Stimulated activated CD4-positive, alpha-beta T cell treated with anti-CD3 and anti-CD28 coated beads, Interleukin-2, amount 100 ng/mL, for 48 hours (primary cell): ENCODE measurements around the gene TLR5.
A peak's percentile ranks its signal among the peaks of the same experiment; 100 is the strongest.

Source experiments
- DNase-seq, 2 donors: peaks; one replicate each; pipeline ENCODE4 v3.0.0-alpha.2; 2020

The TLR5 gene

DNA sequence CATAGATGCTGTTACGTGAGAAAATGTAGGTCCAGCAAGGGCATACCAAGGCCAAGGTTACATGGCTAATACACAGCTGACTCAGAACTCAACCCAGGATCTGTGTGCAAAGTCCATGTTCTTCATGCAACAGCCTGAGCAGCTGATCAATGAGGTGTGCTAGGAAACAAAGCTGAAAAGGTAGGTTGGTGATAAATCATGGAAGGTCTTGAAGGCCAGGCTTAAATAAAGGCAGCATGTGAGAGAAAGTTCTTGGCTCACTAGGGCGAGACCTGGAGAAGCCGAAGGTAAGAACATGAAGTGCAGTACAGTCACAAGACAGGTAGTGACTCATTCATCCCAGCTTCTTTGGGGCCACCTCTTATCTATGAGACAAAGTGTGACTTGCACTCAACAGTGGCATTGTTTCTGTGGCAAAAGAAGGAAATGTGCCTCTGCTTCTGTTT lies 33.4 kb downstream of the TLR5 start:
- no peak for DNase-seq

DNA sequence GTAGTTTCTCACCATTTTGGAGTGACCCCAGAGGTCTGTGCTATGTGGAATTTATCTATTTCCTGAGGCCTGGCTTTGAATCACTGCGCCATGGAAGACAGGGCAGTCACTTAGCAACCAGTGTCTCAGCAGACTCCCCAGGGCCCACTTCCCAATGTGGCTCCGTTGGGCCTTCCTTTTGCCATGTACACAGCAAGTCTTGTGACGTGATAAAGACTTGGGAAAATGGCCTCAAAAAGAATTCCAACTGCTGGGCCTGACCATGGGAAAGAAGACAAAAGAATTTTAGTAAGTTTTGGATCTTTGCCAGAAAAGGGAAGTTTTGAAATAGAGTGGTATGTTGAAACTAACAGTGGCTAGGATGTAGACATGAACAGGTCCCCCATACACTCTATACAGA lies 36.2 kb downstream of the TLR5 start:
- DNase-seq = no peak

DNA sequence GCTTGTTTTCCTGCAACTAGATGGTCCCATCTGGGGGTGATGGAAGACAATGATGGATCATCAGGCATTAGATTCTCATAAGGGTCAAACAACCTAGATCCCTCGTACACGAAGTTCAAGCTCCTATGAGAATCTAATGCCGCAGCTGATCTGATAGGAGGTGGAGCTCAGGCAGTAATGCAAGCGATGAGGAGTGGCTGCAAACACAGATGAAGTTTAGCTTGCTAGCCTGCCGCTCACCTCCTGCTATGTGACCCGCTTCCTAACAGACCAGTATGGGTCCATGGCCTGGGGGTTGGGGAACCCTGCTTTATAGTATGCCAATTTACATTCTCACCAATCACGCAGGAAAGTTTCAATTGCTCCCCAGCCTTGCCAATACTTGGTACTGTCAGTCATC lies 37.5 kb downstream of the TLR5 start:
- no peak for DNase-seq

GRCh38 chr1:223102797-223103533 lies 40.1 kb downstream of the TLR5 start:
- DNase-seq = no peak

- DNase-seq = no peak
These were observed 45.3 kb downstream of the TLR5 start for GRCh38 chr1:223097713-223098112.

DNA sequence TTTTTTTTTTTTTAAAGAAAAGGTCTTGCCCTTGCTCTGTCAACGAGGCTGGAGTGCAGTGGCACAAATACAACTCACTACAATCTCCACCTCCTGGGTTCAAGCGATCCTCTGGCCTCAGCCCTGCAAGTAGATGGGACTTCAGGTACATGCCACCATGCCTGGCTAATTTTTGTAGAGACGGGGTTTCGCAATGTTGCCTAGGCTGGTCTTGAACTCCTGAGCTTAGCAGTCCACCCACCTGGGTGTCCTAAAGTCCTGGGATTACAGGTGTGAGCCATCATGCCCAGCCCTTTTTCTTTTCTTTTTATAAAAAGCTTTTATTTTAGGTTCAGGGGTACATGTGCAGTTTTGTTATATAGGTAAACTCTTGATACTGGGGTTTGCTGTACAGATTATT lies 47.2 kb downstream of the TLR5 start:
- no peak for DNase-seq

DNA sequence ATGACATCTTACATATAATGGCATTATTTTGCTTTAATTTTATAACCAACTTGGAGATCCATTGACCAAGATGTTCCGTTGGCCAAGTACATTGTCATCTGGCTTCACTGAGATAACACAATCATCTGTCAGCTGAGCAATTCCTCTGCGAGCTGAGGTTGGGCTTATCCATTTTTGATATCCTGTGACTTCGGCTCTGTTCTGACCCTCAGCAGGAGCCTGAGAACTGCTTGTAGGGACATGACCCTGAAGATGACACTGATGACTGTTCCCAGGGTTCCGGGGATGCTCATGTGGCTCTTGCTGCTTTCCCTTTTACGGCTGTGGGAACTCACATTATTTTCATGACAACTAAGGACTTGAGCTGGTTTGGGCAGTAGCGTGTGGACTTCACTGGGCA lies 51.2 kb downstream of the TLR5 start:
- DNase-seq = no peak

DNA sequence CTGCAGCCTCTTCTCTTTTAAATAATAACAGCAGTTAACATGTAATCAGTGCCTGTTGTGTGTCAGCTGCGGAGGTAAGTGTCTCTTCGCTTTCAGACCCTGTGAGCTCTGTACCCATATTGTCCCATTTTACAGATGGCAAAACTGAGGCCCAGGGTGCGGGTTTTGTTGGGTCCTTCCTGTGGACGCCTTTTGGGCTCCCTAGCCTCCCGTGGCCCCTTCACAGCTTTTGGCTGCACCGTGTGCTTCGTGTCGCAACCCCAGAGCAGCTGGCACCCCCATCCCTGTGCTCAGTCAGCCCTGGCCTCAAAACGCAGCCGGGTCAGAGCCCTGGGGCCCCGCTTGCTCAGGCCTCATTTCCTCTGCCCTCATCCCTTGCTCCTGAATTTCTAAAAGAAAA lies 53.8 kb downstream of the TLR5 start:
- no peak for DNase-seq

- DNase-seq = no peak
These were observed 54.3 kb downstream of the TLR5 start for GRCh38 chr1:223088713-223089240.

DNA sequence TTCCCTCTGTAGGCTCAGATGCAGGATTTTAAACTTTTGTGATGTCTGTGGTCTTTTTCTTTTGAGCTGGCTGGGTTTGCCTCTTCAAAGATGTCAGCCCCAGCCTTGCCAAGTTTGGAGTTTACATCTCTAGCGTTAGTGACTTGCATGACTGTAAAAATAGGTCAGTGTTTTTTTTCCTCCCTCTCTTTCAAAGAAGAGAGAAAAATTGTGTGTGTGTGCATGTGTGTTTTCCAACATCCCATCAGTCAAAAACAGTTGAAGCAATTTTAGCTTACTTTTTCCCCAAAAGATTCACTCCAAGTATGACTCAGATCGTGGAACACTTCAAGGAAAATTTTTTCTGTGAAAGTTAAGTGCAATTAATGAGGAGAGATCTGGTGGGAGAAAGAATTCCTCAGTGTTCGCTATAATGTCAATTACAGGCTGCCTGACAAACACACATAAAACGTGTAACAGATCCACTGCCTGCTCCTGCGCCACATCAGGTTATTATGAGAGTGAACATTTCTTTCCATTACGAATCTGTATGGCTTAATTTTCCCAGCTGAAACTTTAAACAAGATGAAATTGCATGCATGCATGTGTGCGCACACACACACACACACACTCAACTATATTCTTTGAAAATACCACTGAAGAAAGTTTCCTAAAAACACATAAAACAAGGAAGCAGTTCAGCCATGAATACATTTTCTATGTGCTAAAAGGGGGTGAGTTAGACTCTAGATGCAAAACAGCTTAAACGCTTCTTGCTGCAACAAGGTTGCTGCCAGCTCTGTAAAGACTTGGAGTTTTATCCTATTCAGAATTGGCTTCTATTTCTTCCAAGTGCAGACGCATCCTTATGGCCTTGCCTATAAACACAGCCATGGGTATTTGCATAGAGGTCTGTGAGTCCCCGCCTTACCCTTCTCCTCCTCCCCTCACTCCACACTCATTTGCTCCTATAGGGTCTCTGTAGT lies 55.5 kb downstream of the TLR5 start:
- DNase-seq = no peak

GRCh38 chr1:223084464-223084866 lies 58.6 kb downstream of the TLR5 start:
- DNase-seq = no peak

DNA sequence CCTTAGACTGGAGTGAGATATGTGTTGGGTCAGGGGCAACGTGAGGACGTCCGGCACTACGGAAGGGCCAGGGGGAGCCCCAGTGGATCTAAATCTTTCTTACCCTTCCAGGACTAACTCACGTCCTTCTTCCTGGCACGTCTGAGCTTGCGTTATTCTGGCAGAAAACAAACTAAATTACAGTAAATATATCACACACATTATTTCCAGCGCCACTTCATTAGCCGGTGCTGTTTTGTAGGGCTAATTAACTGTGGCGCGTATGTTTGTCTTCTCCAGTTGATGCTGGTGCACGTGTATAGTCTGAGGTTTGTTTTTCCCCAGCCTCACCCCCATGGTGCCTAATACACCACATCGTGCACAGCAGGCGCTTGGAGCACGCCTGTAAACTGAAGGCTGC lies 59.2 kb downstream of the TLR5 start:
- no peak for DNase-seq

GRCh38 chr1:223082914-223083313 lies 60.1 kb downstream of the TLR5 start:
- DNase-seq = no peak

DNA sequence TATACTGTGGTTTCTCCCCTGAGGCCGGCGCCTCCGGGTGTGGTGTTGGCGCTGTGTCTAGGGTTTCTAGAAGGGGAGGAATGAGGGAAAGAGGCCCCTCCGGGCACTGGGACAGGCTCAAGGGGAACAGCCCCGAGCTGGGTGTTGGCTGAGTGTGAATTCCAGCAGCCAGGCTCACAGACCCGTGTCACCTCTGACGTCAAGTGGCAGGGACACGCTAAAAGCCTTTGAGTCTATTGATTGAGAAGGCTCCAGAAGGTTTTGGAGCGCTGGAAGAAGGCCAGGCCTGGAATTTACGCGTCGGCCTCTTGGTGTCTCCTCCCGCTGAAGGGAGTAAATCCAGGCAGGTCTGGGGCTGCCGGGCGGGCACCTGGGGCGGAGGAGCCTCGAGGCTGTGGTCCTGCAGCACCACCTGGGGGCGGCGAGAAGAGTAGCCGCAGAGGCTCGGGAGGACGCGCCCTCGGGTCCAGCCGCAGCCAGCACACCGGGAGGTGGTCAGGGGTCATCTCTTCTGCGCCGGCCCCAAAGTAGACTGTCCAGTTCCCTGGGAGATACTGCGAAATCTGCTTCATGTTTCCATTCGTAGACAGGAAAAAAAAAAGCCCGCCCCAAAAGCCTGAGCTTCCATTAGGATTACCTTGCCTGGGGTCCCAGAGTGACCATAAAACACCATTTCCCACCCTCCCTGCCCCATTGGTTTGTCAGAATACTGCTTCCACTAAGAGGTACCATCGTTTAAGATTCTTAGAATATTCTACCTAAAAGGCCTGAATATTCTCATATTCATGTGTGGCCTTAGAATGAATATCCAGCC lies 61.7 kb downstream of the TLR5 start:
- peak; percentile 59 to 65 for DNase-seq

- DNase-seq = no peak
These were observed 63.5 kb downstream of the TLR5 start for GRCh38 chr1:223079498-223079897.

- DNase-seq = no peak
These were observed 65.7 kb downstream of the TLR5 start for GRCh38 chr1:223077247-223077833.

- no peak for DNase-seq
These were observed 66.7 kb downstream of the TLR5 start for GRCh38 chr1:223076362-223076761.

- DNase-seq = no peak
These were observed 67.2 kb downstream of the TLR5 start for GRCh38 chr1:223075834-223076233.

GRCh38 chr1:223074445-223075300 lies 68.4 kb downstream of the TLR5 start:
- DNase-seq = no peak

DNA sequence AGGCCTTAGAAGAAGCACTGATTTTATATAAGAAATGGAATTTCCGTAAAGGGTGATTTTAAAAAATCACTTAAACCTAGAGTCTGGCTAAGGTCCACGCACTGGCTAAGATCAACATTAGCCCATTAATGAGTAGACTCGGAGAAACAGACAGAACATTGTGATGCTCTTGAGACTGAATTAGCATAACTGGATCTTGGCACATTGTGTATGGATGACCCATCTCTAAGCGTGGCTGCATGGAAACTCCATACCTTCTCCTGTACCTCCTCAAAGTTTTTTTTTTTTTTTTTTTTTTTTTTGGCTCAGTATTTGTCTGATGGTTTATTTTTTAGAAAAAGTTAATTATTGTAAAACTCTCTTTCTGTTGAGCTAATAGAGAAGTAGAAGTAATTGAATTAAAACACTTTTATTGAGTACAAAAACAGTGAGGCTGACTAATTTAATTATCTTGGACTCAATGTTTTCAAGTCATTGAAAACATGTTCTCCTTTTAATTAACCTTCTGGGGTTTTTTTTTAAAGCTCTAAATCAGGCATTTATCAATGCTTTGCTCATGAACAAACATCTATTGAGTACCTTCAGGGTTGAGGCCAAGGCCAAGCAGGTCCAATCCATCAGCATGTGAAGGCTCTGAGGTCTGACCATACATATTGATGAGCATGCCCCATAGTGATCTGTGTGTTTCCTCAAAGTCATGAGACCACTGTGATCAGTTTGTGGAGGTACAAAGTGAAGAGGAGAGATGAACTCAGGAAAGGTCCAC lies 74.0 kb downstream of the TLR5 start:
- no peak for DNase-seq

GRCh38 chr1:223067914-223068313 lies 75.1 kb downstream of the TLR5 start:
- no peak for DNase-seq
